ENCODE data around the gene PARD3B.

Gene PARD3B

DNA sequence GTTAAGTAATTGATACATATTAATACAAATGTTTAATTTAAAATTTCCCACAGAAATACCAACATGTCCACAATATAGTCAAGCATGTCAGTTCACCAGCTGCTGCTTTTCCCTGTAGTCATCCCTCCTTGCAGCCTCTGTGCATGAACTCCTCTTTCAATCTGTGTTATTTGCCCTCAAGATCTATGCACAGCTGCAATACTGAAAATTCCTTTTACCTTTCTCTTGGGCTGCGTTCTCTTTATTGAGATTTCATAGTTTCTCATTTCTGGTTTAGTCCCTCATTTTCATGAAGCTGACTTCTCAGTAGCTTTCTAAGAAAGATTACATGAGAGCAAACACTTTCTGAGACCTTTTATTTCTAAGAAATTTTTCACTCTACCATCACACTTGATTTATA lies 464.9 kb downstream of the PARD3B start:
- H3K4me3 ChIP-seq (ENCODE audit: low read length): no peak overlapping the region

DNA sequence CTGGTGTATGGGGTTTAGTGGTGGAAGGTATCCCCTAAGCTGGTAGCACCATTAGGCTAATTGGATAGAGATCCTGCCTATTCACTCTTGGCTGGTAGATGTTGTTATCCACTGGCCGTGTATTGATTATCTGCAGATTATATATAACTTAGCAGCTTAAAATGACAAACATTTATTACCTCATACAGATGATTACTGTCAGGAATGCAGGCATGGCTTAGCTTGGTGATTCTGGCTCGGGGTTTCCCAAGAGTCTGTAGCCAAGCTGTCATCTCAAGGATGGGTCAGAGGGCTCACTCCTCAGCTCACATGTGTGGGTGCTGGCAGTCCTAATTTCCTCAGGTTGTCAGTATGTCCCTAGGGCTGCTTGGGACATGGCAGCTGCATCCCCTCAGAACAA lies 465.8 kb downstream of the PARD3B start:
- Histone ChIP-seq H3K27me3 (replicated peaks; ENCODE audit: insufficient read depth, low read length) (no peaks in the 10 kb centered on the region), H3K79me2 (ENCODE audit: low read length) (no peaks in the 10 kb centered on the region), H3K4me3 (ENCODE audit: low read length) (no peak overlapping the region), H3K4me1 (ENCODE audit: low read length) (no peaks in the 10 kb centered on the region), H3K36me3 (replicated peaks; ENCODE audit: insufficient read depth, low read length) (no peaks in the 10 kb centered on the region), H3K9me2 (replicated peaks; ENCODE audit: insufficient read depth, low read length) (no peaks in the 10 kb centered on the region), H3F3A (ENCODE audit: insufficient read depth, low read length) (no peaks in the 10 kb centered on the region), H3K4me2 (ENCODE audit: low read depth, low read length) (no peak overlapping the region), H3K9me3 (replicated peaks; ENCODE audit: insufficient read depth, low read length) (no peaks in the 10 kb centered on the region), H2AFZ (ENCODE audit: low read length) (no peak overlapping the region), H3K9ac (ENCODE audit: low read length) (no peak overlapping the region), H3K27ac (ENCODE audit: low read length) (no peak overlapping the region), H4K20me1 (ENCODE audit: insufficient read depth, low read length) (no peaks in the 10 kb centered on the region)
- no peak for DNase-seq
- TF ChIP-seq CTCF (IDR thresholded peaks at IDR 0.05; ENCODE audit: low read length) (no peak), EZH2phosphoT487 (IDR thresholded peaks at IDR 0.05; ENCODE audit: low read length) (no peak), EZH2 (optimal IDR thresholded peaks at IDR 0.05; ENCODE audit: low read depth, low read length) (no peak)

More for the DNA sequence above, 464.9 kb downstream of the PARD3B start:
- TF ChIP-seq EZH2phosphoT487 (IDR thresholded peaks at IDR 0.05; ENCODE audit: low read length): no peak
- TF ChIP-seq EZH2 (optimal IDR thresholded peaks at IDR 0.05; ENCODE audit: low read depth, low read length): no peak
- no peak for TF ChIP-seq CTCF (IDR thresholded peaks at IDR 0.05; ENCODE audit: low read length)
- Histone ChIP-seq H3K9ac (ENCODE audit: low read length) (no peak overlapping the region), H3F3A (ENCODE audit: insufficient read depth, low read length) (no peaks in the 10 kb centered on the region), H3K4me1 (ENCODE audit: low read length) (no peaks in the 10 kb centered on the region), H3K27me3 (replicated peaks; ENCODE audit: insufficient read depth, low read length) (no peaks in the 10 kb centered on the region), H3K27ac (ENCODE audit: low read length) (no peak overlapping the region), H2AFZ (ENCODE audit: low read length) (no peak overlapping the region), H3K36me3 (replicated peaks; ENCODE audit: insufficient read depth, low read length) (no peaks in the 10 kb centered on the region), H3K9me2 (replicated peaks; ENCODE audit: insufficient read depth, low read length) (no peaks in the 10 kb centered on the region), H3K4me2 (ENCODE audit: low read depth, low read length) (no peak overlapping the region), H3K9me3 (replicated peaks; ENCODE audit: insufficient read depth, low read length) (no peaks in the 10 kb centered on the region), H3K79me2 (ENCODE audit: low read length) (no peaks in the 10 kb centered on the region), H4K20me1 (ENCODE audit: insufficient read depth, low read length) (no peaks in the 10 kb centered on the region)
- DNase-seq: no peak

GRCh38 chr2:205012961-205013360 lies 467.7 kb downstream of the PARD3B start:
- no peak for DNase-seq
- Histone ChIP-seq H3K9me2 (replicated peaks; ENCODE audit: insufficient read depth, low read length) (no peaks in the 10 kb centered on the region), H3K27ac (ENCODE audit: low read length) (no peak overlapping the region), H4K20me1 (ENCODE audit: insufficient read depth, low read length) (no peaks in the 10 kb centered on the region), H3K4me2 (ENCODE audit: low read depth, low read length) (no peak overlapping the region), H3K9me3 (replicated peaks; ENCODE audit: insufficient read depth, low read length) (no peaks in the 10 kb centered on the region), H3K9ac (ENCODE audit: low read length) (no peak overlapping the region), H2AFZ (ENCODE audit: low read length) (no peak overlapping the region), H3K4me1 (ENCODE audit: low read length) (no peaks in the 10 kb centered on the region), H3K27me3 (replicated peaks; ENCODE audit: insufficient read depth, low read length) (no peaks in the 10 kb centered on the region), H3K4me3 (ENCODE audit: low read length) (no peak overlapping the region), H3F3A (ENCODE audit: insufficient read depth, low read length) (no peaks in the 10 kb centered on the region), H3K79me2 (ENCODE audit: low read length) (no peaks in the 10 kb centered on the region), H3K36me3 (replicated peaks; ENCODE audit: insufficient read depth, low read length) (no peaks in the 10 kb centered on the region)
- TF ChIP-seq CTCF (IDR thresholded peaks at IDR 0.05; ENCODE audit: low read length): no peak
- TF ChIP-seq EZH2phosphoT487 (IDR thresholded peaks at IDR 0.05; ENCODE audit: low read length): no peak
- no peak for TF ChIP-seq EZH2 (optimal IDR thresholded peaks at IDR 0.05; ENCODE audit: low read depth, low read length)

All from MM.1S (cell line).